MM.1S (cell line): ENCODE results near the gene LRRC18.

Experiments
- EZH2 ChIP-seq: fragments of 300-600 bp; sonication (generic); optimal IDR thresholded peaks from 2 replicates; pipeline ENCODE3; 2017; ENCODE audit warnings: low read depth, mild to moderate bottlenecking, antibody characterized with exemption, low read length, mixed read lengths
- EZH2phosphoT487 ChIP-seq: fragments of 300-600 bp; sonication (generic); IDR thresholded peaks from 2 replicates; pipeline ENCODE4 v1.6.1; 2018; ENCODE audit warnings: antibody characterized with exemption, low read length
- TF ChIP-seq, protein P1 (sequence below): fragments of 300-600 bp; sonication (generic); IDR thresholded peaks from 2 replicates; pipeline ENCODE4 v1.5.1; 2016; ENCODE audit warnings: antibody characterized with exemption, low read length, mixed read lengths

- TF ChIP-seq, protein P1, sequence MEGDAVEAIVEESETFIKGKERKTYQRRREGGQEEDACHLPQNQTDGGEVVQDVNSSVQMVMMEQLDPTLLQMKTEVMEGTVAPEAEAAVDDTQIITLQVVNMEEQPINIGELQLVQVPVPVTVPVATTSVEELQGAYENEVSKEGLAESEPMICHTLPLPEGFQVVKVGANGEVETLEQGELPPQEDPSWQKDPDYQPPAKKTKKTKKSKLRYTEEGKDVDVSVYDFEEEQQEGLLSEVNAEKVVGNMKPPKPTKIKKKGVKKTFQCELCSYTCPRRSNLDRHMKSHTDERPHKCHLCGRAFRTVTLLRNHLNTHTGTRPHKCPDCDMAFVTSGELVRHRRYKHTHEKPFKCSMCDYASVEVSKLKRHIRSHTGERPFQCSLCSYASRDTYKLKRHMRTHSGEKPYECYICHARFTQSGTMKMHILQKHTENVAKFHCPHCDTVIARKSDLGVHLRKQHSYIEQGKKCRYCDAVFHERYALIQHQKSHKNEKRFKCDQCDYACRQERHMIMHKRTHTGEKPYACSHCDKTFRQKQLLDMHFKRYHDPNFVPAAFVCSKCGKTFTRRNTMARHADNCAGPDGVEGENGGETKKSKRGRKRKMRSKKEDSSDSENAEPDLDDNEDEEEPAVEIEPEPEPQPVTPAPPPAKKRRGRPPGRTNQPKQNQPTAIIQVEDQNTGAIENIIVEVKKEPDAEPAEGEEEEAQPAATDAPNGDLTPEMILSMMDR, result no peak
- TF ChIP-seq EZH2phosphoT487, result no peak
- no peak for TF ChIP-seq EZH2
Observed at GRCh38 chr10:48943096-48943495, 3.5 kb upstream of the LRRC18 start.
